HCT116 (cell line): Measurements from ENCODE around the gene TMPRSS9. TPM values are rescaled to one million over a fixed set of nuclear protein-coding genes. Genes with fewer than 3 reads are reported as not detected.

ENCODE experiments used
- ATAC-seq: fragments of 200-7000 bp; cut with Tn5 transposase; 2 replicates; pipeline ENCODE4 v1.9.1; 2020; ENCODE audit warnings: mild to moderate bottlenecking, moderate library complexity
- BruUV-seq: library from RNA; stranded (reverse); fragments of 400-500 nt; replicated peaks from 2 replicates; lab custom pipeline; 2021; lab: Mats Ljungman, UMichigan
- CTCF ChIA-PET: fragments of 300-600 bp; sonication (Branson Sonifier 250); formaldehyde crosslinking; loops from one replicate; lab custom pipeline; 2021; ENCODE audit warnings: antibody characterized with exemption; lab: Charles Lee
- POLR2A ChIA-PET: fragments of 300-600, 350-600 bp; sonication (Branson Sonifier 250); formaldehyde crosslinking; loops from one replicate; lab custom pipeline; 2021; ENCODE audit warnings: antibody characterized with exemption; lab: Charles Lee
- RAD21 ChIA-PET, 2 experiments: fragments of 300-600 bp; sonication (Branson Sonifier 250); formaldehyde crosslinking; loops; one replicate each; lab custom pipeline; 2023; ENCODE audit warnings: low total read pairs in 2 of 2; ENCODE audit not compliant: uncharacterized antibody in 2 of 2, unreplicated experiment in 2 of 2, low non-redundant PET in 1 of 2; lab: Charles Lee
- DNase-seq: peaks from one replicate; pipeline ENCODE4 v3.0.0-alpha.2; 2010; ENCODE audit warnings: low read depth, low spot score
- H2AFZ ChIP-seq: fragments of 200-600 bp; shearing (Covaris generic), sonication (generic); 2 replicates; pipeline ENCODE4 v1.6.1; 2017; ENCODE audit warnings: low read depth, mixed run types, mixed read lengths, antibody characterized with exemption, low read length; ENCODE audit not compliant: poor library complexity, severe bottlenecking
- H3K27ac ChIP-seq: 2 replicates; pipeline ENCODE4 v1.5.1; 2012; ENCODE audit warnings: low read depth, low read length
- H3K27me3 ChIP-seq: fragments of 200-600 bp; sonication (generic); 2 replicates; pipeline ENCODE4 v1.6.1; 2016; ENCODE audit warnings: mixed run types, low read length, mixed read lengths; ENCODE audit not compliant: insufficient read depth
- H3K36me3 ChIP-seq, 2 experiments: fragments of 200-500 bp in 1 of 2; fragments of 200-600 bp in 1 of 2; sonication (Bioruptor generic) in 1 of 2; sonication (generic) in 1 of 2; 2 replicates each; pipeline versions ENCODE4 v1.5.1 to v1.6.1; 2014 to 2016; ENCODE audit warnings: low read length in 2 of 2, inconsistent platforms in 1 of 2, mixed read lengths in 1 of 2, mixed run types in 1 of 2; ENCODE audit not compliant: insufficient read depth in 2 of 2, control insufficient read depth in 1 of 2
- H3K4me1 ChIP-seq, 2 experiments: fragments of 200-600 bp in 1 of 2; sonication (generic) in 1 of 2; 2 replicates each; pipeline versions ENCODE4 v1.5.1 to v1.6.1; 2012 to 2017; ENCODE audit warnings: low read length in 2 of 2, inconsistent platforms in 1 of 2, mild to moderate bottlenecking in 1 of 2, mixed read lengths in 1 of 2, mixed run types in 1 of 2, moderate library complexity in 1 of 2; ENCODE audit not compliant: insufficient read depth in 2 of 2, control insufficient read depth in 1 of 2
- H3K4me2 ChIP-seq: fragments of 200-600 bp; sonication (generic); 2 replicates; pipeline ENCODE4 v1.6.1; 2017; ENCODE audit warnings: mixed run types, low read length, mixed read lengths
- H3K4me3 ChIP-seq, 2 experiments: fragments of 200-600 bp in 1 of 2; sonication (generic) in 1 of 2; replicated peaks in 1 of 2; 2 replicates each; pipeline ENCODE4 v1.5.1; 2011 to 2016; ENCODE audit warnings: low read length in 2 of 2, control low read depth in 1 of 2, low read depth in 1 of 2, mild to moderate bottlenecking in 1 of 2, mixed read lengths in 1 of 2, mixed run types in 1 of 2
- H3K79me2 ChIP-seq: fragments of 200-600 bp; sonication (generic); 2 replicates; pipeline ENCODE4 v1.6.1; 2017; ENCODE audit warnings: mild to moderate bottlenecking, mixed run types, low read length, moderate library complexity, mixed read lengths; ENCODE audit not compliant: insufficient read depth
- H3K9ac ChIP-seq: fragments of 200-600 bp; sonication (generic); 2 replicates; pipeline ENCODE4 v1.6.1; 2016; ENCODE audit warnings: low read length, mixed read lengths
- H3K9me2 ChIP-seq: fragments of 200-600 bp; sonication (generic), shearing (Covaris generic); 2 replicates; pipeline ENCODE4 v1.6.1; 2017; ENCODE audit warnings: mixed run types, mild to moderate bottlenecking, moderate library complexity; ENCODE audit not compliant: insufficient read depth
- H3K9me3 ChIP-seq, 2 experiments: fragments of 200-500 bp in 1 of 2; fragments of 200-600 bp in 1 of 2; sonication (Bioruptor generic) in 1 of 2; sonication (generic) in 1 of 2; 2 replicates each; pipeline ENCODE4 v1.6.1; 2014 to 2017; ENCODE audit warnings: low read length in 2 of 2, mixed read lengths in 2 of 2, inconsistent platforms in 1 of 2, low read depth in 1 of 2, mild to moderate bottlenecking in 1 of 2, mixed run types in 1 of 2, moderate library complexity in 1 of 2; ENCODE audit not compliant: control insufficient read depth in 1 of 2, insufficient read depth in 1 of 2
- H4K20me1 ChIP-seq: fragments of 200-600 bp; sonication (generic), shearing (Covaris generic); 2 replicates; pipeline ENCODE4 v1.6.1; 2017; ENCODE audit warnings: mixed run types, mild to moderate bottlenecking, moderate library complexity; ENCODE audit not compliant: insufficient read depth
- EGR1 ChIP-seq: IDR thresholded peaks from 2 replicates; pipeline ENCODE4 v1.6.1; 2012; ENCODE audit warnings: low read depth
- EZH2phosphoT487 ChIP-seq: fragments of 200-600 bp; IDR thresholded peaks from 2 replicates; pipeline ENCODE4 v1.6.1; 2018; ENCODE audit warnings: antibody characterized with exemption, borderline replicate concordance
- FOSL1 ChIP-seq: IDR thresholded peaks from 2 replicates; pipeline ENCODE4 v1.6.1; 2012; ENCODE audit warnings: low read depth
- MAX ChIP-seq: IDR thresholded peaks from 2 replicates; pipeline ENCODE4 v1.6.1; 2012
- POLR2AphosphoS5 ChIP-seq: IDR thresholded peaks from 2 replicates; pipeline ENCODE4 v1.6.1; 2011; ENCODE audit warnings: mild to moderate bottlenecking, low read depth, low read length, moderate library complexity
- SIN3A ChIP-seq: IDR thresholded peaks from 2 replicates; pipeline ENCODE4 v1.6.1; 2012; ENCODE audit warnings: low read depth
- YY1 ChIP-seq: IDR thresholded peaks from 2 replicates; pipeline ENCODE4 v1.6.1; 2011; ENCODE audit warnings: low read length, low read depth, moderate library complexity, mild to moderate bottlenecking; ENCODE audit not compliant: insufficient replicate concordance; ENCODE audit errors: extremely low read depth
- intact Hi-C: fragments of 100-400 bp; cut with micrococcal nuclease; formaldehyde crosslinking; loops from 2 replicates; pipeline ENCODE4 v1.10.0; 2022
- total RNA-seq: library from RNA; stranded (reverse); gene quantifications from one replicate; pipeline ENCODE4 v1.2.1, GENCODE V29; 2021; ENCODE audit not compliant: unreplicated experiment
- TF ChIP-seq, protein P1 (sequence below), 3 experiments: fragments of 200-600 bp in 1 of 3; sonication (generic) in 1 of 3; IDR thresholded peaks in 2 of 3; conservative IDR thresholded peaks in 1 of 3; 2 replicates each; pipeline ENCODE4 v1.5.1; 2012 to 2017; ENCODE audit warnings: low read depth in 2 of 3, low read length in 2 of 3, antibody characterized with exemption in 1 of 3, borderline replicate concordance in 1 of 3, control low read depth in 1 of 3, mild to moderate bottlenecking in 1 of 3, mixed read lengths in 1 of 3, mixed run types in 1 of 3, moderate library complexity in 1 of 3; ENCODE audit not compliant: insufficient read depth in 1 of 3

The TMPRSS9 gene
- total RNA-seq, 1 experiment from 2014 or later: not detected

DNA sequence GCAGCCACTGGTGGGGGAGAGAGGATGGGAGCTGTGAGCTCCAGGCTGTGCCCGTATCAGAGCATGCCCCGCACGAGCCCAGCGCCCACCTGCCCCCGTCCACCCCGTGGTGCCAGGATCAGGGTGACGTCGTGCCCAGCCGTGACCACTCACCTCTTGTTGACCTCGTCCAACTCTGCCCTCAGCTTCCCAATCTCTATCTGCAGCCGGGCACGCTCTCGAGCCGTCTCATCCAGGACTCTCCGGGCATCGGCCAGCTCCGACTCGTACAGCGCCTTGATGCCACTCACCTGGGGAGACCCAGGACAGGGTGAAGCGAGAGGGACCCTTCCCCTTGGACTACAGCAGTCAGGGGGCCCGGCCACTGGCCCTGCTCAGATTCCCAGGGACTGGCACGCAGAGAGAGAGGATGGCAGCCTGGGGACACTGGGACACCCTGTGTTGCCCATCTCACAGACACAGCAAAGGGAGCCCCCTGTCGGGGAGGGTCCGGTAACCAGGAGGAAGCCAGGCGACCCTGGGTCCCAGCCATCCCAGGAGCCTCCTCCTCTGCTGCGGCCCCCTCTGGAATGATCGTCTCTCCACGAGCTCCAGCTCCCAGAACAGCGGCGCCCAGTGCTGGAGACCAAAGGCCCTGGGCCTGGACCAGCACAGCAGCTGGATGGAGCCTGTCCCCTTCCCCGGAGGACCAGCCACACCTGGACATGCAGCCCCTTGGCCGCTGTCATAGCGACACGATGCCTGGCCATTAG is 84.4 kb downstream of the TMPRSS9 start:
- intact Hi-C loops: no loop called here
- Histone ChIP-seq H3K79me2 (peaks cover 92% of the 10 kb centered on the region), H3K27me3 (no peaks in the 10 kb centered on the region)

GRCh38 chr19:2446381-2446780 is 86.3 kb downstream of the TMPRSS9 start:
- H3K9me3 ChIP-seq: no peaks in the 10 kb centered on the region
- H3K79me2 ChIP-seq: peaks cover 93% of the 10 kb centered on the region
- CTCF ChIA-PET: no interaction called here
- RAD21 ChIA-PET: no interaction called here
- no peaks in the 10 kb centered on the region for H3K9me2 ChIP-seq
- 0 out of 2 replicates have a peak, but pooled peaks cover 9% of the 10 kb centered on the region for H4K20me1 ChIP-seq
- no TSS peak for BruUV-seq
- intact Hi-C loops: no loop called here
- no peak overlapping the region for H3K4me2 ChIP-seq
- ATAC-seq: no peak
- H2AFZ ChIP-seq: no peak overlapping the region
- no peaks in the 10 kb centered on the region for H3K27me3 ChIP-seq
- peaks cover 27 to 36% of the 10 kb centered on the region in 2 experiments for H3K36me3 ChIP-seq
- POLR2A ChIA-PET: interaction anchor here (1.5 kb wide), 1 partner anchor 10 kb away, joined by 3 read pairs; the partner anchor contains the start of gene LMNB2
- TF ChIP-seq, protein P1, sequence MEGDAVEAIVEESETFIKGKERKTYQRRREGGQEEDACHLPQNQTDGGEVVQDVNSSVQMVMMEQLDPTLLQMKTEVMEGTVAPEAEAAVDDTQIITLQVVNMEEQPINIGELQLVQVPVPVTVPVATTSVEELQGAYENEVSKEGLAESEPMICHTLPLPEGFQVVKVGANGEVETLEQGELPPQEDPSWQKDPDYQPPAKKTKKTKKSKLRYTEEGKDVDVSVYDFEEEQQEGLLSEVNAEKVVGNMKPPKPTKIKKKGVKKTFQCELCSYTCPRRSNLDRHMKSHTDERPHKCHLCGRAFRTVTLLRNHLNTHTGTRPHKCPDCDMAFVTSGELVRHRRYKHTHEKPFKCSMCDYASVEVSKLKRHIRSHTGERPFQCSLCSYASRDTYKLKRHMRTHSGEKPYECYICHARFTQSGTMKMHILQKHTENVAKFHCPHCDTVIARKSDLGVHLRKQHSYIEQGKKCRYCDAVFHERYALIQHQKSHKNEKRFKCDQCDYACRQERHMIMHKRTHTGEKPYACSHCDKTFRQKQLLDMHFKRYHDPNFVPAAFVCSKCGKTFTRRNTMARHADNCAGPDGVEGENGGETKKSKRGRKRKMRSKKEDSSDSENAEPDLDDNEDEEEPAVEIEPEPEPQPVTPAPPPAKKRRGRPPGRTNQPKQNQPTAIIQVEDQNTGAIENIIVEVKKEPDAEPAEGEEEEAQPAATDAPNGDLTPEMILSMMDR (IDR thresholded peaks at IDR 0.05 in 2 of 3, conservative IDR thresholded peaks at IDR 0.05 in 1 of 3; ENCODE audit: borderline replicate concordance in 1 of 3, insufficient read depth in 1 of 3, low read depth in 2 of 3, low read length in 2 of 3): no peak
- no peak for TF ChIP-seq EGR1
- TF ChIP-seq, all 23 proteins: peak for 0
- Histone ChIP-seq H3K9ac (no peak overlapping the region), H3K27ac (no peak overlapping the region), H3K4me3 (no peak overlapping the region), H3K4me1 (no peaks in the 10 kb centered on the region)
- no peak for DNase-seq

More for the DNA sequence above, 84.4 kb downstream of the TMPRSS9 start:
- ChIA-PET POLR2A (no interaction called here), RAD21 (no interaction called here), CTCF (no interaction called here)
- TF ChIP-seq FOSL1 (no peak), MAX (no peak), POLR2AphosphoS5 (no peak), EZH2phosphoT487 (no peak), YY1 (no peak), SIN3A (no peak)
- DNase-seq: no peak
- no peak overlapping the region for H3K4me2 ChIP-seq
- H4K20me1 ChIP-seq: 0 out of 2 replicates have a peak, but pooled peaks cover 4% of the 10 kb centered on the region
- H3K4me3 ChIP-seq: no peak overlapping the region
- H2AFZ ChIP-seq: no peak overlapping the region
- ATAC-seq: no peak
- no peaks in the 10 kb centered on the region for H3K4me1 ChIP-seq
- no TSS peak for BruUV-seq
- no peaks in the 10 kb centered on the region for H3K9me2 ChIP-seq
- no peak overlapping the region for H3K9ac ChIP-seq
- H3K36me3 ChIP-seq: peaks cover 30 to 32% of the 10 kb centered on the region in 2 experiments; a peak in 3 of 4 replicates
- no peaks in the 10 kb centered on the region for H3K9me3 ChIP-seq
- no peak overlapping the region for H3K27ac ChIP-seq
